ENCODE results near the gene OIT3.
"Not testable (repeated sequence)": the region's sequence is repeated elsewhere in the genome, so short reads cannot be mapped to it uniquely, and the experiment has no call there.

The OIT3 gene

DNA sequence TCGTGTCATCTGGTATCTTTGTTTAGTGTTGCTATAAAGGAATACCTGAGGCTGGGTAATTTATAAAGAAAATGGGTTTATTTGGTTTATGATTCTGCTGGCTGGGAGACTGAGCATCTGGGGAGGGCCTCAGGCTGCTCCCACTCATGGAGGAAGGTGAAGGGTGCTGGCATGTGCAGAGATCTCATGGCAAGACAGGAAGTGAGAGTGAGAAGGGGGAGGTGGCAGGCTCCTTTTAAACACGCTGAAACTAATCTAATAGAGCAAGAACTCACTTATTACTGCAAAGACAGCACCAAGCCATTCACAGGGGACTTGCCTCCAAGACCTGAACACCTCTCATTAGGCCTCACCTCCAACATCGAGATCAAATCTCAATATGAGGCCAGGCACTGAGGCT lies 11.3 kb downstream of the OIT3 start:
- no peak for DNase-seq

DNA sequence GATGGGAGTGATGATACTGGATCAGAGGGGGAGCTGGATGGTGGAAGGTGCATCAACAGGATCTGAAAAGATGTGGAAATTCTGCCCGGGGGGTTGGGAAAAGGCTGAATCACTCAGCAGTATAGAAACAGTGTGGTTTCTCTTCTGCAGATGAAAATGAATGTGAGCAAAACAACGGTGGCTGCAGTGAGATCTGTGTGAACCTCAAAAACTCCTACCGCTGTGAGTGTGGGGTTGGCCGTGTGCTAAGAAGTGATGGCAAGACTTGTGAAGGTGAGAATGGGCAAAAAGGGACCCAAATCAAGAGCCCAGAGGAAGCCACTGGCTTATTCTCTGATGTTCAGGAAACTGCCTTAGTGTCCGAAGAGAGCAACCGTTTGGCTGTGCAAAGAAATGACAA lies 12.9 kb downstream of the OIT3 start:
- DNase-seq: no peak

DNA sequence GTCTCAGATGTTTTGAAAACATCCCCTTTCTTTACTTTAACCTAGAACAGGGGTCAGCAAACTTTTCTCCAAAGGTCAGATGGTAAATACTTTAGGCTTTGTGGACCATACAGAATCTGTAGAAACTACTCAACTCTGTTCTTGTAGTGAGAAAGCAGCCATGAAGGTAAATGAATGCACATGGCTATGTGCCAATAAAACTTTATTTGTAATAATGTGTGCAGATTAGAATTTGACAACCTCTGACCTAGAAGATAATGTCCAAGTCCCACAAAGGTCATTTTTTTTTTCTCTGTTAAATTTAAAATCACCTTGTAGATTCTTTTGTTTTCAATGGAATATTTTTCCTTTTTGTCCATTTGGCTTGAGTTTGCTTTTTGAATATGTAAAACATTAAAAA lies 17.2 kb downstream of the OIT3 start:
- DNase-seq: no peak

DNA sequence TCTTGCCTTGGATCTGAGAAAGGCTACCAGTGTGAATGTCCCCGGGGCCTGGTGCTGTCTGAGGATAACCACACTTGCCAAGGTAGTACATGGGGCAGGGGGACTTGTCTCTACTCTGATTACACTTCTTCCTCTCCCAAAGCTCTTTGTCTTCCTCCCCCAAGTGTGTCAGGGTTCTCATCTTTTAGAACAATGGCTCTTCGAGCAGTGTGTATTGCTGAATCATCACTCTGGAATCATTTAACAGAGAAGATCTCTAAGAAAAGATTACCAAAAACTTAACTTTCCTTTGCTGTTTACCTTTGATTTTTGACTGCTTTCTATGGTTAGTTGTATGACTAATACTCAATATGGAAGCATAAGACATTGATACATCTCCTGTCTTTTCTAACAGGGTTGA lies 18.2 kb downstream of the OIT3 start:
- no peak for DNase-seq

DNA sequence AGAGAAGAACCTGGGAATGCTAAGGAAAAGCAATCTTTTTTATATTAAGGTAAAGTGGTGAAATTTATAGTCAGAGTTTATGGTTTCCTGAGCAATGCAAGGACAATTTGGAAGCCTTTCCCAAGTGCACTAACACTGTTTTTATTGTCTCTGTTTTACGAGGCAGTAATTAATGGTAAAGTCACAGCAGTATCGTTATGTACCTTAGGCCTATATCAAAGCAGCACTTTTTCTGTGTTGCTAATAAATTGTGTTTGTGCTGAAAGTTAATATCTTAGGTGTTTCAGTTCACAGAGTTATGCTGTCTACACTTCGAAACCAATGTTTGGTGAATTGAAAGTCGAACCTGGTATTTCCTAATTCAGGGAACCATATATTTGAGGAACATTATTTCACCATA lies 19.2 kb downstream of the OIT3 start:
- no peak for DNase-seq

DNA sequence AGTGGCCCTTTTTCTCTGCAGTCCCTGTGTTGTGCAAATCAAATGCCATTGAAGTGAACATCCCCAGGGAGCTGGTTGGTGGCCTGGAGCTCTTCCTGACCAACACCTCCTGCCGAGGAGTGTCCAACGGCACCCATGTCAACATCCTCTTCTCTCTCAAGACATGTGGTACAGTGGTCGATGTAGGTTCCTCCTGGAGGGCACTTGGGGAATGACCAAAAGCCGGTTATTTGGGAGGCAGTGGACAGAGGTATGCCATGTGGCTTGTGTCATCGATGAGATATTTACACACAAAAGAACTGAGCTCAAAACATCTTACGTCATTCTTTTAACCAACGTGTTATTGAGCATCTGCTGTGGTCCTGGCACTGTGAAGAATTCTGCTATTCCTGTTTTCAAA lies 19.7 kb downstream of the OIT3 start:
- DNase-seq: no peak

DNA sequence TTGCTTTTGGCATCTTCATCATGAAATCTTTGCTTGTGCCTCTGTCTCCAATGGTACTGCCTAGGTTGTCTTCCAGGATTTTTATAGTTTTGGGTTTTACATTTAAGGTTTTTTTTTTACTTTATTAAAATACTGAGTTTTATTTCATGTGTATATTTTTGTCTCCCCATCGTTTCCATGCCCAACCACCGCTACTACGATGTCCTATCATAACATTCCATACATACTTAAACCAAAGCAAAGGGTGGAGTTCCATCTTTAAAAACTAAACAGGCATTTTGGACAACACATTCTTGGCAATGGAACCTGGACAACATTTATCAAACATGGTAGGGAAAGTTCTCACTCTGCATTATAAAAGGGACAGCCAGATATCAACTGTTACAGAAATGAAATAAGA lies 23.7 kb downstream of the OIT3 start:
- DNase-seq: not testable (repeated sequence)

DNA sequence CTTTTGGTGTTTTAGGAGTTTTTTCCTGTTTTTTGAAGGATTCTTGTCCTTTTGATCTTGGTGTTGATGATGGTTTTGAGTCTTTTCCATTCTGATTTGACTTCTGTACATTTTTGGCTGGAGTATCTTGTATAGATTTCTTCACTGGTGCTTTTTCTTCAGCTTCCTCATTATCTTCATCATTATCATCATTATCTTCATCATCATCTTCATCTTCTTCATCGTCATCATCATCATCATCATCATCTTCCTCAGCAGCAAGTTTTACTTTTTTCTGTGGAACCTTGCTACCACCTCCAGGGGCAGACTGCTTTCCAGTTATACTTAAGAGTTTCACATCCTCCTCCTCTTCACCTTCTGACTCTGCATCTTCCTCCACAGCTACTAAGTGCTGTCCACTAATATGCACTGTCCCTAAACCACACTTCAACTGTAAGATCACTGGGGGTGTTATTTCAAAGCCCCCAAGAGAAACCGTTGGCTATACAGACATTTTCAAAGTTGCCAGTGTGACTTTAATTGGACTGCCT lies 24.3 kb downstream of the OIT3 start:
- not testable (repeated sequence) for DNase-seq

DNA sequence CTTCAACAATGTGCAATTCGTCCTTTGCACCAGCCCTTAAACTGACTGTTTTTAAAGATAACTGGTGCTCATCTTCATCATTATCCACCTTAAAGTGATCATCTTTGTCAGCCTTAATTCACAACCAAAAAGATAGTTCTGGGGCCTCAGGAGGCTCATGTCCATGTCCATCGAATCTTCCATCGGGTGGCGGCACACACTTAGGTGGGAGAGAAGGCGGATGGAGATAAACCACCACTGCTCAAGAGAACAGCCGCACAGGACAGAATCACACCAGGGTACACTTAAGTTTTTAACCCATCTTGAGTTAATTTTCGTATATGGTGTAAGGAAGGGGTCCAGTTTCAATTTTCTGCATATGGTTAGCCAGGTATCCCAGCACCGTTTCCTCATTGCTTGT lies 24.8 kb downstream of the OIT3 start:
- no peak for DNase-seq

DNA sequence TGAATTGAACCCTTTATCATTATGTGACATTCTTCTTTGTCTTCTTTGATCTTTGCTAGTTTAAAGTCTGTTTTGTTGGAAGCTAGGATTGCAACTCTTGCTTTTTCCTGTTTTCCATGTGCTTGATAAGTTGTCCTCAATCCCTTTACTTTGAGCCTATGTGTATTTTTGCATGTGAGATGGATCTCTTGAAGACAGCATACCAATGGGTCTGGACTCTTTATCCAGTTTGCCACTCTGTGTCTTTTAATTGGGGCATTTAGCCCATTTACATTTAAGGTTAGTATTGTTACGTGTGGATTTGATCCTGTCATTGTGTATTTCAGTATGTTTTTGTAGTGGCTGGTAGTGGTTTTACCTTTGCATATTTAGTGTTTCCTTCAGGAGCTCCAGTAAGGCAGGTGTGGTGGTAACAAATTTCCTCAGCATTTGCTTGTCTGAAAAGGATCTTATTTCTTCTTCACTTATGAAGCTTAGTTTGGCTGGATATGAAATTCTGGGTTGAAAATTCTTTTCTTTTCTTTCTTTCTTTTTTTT lies 27.7 kb downstream of the OIT3 start:
- not testable (repeated sequence) for DNase-seq

DNA sequence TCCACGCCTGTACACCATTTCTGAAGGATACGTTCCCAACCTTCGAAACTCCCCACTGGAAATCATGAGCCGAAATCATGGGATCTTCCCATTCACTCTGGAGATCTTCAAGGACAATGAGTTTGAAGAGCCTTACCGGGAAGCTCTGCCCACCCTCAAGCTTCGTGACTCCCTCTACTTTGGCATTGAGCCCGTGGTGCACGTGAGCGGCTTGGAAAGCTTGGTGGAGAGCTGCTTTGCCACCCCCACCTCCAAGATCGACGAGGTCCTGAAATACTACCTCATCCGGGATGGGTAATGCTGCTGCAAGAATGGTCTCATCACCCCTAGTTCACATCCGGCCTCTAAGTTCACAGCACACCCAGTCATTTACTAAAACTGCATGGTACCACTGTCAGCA lies 30.8 kb downstream of the OIT3 start:
- no peak for DNase-seq

DNA sequence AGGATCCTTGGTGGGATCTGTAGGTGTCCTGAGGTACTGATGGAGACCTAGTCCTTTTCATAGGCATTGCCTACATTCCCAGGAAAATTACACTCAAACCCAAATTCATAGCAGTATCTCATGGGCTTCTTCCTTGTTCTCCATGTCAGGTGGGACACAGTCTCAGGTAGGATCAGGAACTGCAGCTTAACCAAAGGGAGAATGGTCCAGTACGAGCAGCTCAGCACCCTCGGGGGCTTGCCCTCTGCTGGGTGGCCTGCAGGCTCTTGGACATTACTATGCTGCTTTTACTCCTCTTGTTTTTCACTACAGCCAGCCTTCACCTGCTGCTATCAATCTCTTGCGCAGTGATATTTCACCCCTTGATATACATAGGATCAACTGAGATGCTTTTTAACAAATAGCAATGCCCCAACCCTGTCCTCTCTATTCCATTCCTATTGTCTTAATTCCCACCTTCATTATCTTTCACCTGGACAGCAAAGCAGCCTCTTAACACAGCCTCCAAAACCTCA lies 32.5 kb downstream of the OIT3 start:
- no peak for DNase-seq

DNA sequence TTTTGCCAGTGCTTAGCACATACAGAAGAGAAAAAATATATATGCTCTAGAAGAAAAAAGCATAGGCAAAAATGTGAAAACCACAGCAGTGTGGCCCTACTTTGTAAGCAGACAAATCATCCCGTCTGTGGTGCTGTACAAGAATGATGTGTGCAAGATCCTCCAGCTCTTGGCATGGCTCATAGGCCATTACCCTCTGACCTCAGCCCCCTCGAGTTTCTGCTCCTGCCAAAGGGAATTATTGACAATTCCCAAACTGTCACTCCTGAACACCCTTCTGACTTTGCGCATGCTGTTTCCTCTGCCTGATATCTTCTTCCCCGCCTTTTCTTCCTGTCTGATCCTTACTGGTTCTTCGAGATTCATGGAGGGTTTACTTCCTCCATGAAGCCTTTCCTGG lies 33.9 kb downstream of the OIT3 start:
- no peak for DNase-seq

DNA sequence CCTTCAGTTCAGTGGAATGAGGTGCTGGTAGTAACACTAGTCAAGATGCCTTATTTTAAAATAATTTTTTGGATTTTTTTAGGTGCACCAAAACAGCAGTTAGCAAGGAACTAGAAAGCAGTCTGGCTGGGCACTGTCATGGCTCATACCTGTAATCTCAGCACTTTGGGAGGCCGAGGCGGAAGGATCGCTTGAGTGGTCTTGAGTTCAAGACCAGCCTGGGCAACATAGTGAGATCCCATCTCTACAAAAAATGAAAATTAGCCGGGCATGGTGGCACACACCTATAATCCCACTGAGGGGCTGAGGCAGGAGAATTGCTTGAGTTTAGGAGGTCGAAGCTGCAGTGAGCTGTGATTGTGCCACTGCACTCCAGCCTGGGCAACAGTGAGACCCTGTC lies 35.3 kb downstream of the OIT3 start:
- DNase-seq: no peak

DNA sequence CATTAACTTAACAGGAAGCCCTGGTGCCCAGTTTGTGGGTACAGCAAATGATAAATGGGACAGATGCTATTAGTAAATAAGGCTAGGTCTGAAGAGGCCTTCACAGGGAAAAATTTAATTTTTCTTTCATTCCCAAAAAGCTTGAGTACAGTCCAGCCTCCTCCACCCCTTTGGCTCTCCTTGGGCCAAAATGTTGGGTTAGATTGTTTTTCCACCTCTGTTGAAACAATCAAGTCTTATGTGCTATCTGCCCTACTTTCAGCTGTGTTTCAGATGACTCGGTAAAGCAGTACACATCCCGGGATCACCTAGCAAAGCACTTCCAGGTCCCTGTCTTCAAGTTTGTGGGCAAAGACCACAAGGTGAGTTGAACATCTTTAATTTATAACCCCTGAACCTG lies 36.7 kb downstream of the OIT3 start:
- no peak for DNase-seq

DNA sequence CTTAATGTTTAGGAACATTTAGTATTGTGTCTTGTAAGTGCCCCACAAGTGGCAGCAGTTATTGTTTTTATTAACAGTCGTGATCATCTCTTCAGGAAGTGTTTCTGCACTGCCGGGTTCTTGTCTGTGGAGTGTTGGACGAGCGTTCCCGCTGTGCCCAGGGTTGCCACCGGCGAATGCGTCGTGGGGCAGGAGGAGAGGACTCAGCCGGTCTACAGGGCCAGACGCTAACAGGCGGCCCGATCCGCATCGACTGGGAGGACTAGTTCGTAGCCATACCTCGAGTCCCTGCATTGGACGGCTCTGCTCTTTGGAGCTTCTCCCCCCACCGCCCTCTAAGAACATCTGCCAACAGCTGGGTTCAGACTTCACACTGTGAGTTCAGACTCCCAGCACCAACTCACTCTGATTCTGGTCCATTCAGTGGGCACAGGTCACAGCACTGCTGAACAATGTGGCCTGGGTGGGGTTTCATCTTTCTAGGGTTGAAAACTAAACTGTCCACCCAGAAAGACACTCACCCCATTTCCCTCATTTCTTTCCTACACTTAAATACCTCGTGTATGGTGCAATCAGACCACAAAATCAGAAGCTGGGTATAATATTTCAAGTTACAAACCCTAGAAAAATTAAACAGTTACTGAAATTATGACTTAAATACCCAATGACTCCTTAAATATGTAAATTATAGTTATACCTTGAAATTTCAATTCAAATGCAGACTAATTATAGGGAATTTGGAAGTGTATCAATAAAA lies 38.9 kb downstream of the OIT3 start:
- no peak for DNase-seq

DNA sequence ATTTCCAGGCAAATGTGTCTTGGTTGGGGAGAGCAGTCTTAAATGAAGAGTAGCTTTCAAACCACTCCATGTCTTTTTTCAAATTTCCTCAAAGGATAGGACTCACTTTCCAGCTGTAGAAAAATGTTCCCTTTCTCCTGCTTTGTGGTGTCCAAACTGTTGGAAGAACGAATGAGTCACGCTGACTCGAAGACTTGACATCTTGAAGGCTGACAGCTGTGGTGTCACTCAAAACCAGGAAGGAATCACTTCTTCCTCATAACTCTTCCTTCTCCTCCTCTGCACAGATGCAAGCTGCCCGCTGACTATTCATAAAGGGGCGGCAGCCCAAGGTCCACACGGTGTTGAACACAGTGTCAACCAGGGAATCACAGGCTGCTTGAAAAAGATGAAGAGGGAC lies 41.8 kb downstream of the OIT3 start:
- no peak for DNase-seq

DNA sequence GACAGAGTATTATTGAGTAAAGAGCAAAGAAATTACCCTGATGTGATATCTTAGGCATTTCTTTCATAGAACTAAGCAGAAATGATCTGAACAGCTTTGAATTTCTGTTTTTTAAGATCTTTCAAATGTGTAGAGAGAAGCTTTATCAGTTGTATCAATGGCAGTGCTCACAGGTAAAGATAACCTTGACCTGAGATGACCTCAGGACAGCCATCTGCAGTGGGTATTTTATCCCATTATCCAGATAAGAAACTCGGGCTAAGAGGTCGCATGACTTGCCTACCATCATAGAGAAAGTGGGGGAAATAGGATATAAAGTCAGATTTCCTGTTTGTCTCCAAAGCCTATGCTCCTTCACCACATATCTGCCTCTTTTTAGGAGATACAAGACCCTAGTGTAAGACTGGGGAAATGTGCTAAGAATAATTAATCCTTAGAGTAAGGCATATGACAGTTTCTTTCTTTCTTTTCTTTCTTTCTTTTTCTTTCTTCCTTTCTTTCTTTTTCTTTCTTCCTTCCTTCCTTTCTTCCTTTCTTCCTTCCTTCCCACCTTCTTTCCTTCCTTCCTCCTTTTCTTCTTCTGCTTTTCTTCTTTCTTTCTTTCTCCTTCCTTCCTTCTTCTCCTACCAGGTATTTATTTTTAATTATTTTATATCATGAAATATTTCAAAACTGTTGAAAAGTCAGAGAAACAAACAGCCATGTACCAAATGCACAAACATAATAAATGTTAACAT lies 50.1 kb downstream of the OIT3 start:
- DNase-seq: no peak

DNA sequence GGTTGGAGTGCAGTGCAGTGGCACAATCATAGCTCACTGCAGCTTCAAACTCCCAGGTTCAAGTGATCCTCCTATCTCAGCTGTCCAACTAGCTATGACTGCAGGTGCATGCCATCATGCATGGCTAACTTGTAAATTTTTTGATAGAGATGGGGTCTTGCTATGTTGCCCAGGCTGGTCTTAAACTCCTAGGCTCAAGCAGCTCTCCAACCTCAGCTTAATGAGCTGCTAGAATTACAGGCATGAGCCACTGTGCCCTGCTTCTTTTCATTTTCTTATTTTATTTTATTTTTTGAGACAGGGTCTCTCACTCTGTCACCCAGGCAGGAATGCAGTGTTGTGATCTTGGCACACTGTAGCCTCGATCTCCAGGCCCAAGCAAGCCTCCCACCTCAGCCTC lies 53.4 kb downstream of the OIT3 start:
- no peak for DNase-seq

DNA sequence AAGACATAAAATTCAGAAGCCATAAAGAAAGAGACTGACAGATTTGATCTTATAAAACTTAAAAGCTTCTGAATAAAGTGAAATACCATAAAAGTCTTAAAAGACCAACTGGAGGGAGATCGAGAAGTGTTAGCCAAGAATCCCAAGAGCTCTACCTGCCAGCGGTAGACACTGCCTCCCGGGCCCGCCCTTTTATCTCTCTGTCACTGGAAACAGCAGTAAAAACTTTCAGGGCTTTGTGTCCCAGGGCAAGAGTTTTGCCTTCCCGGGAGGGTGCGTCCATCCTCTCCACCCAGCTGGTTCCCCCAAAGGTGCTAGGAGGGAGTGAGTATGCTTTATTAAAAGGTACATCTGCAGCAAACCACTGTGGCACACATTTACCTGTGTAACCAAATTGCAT lies 55.2 kb downstream of the OIT3 start:
- no peak for DNase-seq

DNA sequence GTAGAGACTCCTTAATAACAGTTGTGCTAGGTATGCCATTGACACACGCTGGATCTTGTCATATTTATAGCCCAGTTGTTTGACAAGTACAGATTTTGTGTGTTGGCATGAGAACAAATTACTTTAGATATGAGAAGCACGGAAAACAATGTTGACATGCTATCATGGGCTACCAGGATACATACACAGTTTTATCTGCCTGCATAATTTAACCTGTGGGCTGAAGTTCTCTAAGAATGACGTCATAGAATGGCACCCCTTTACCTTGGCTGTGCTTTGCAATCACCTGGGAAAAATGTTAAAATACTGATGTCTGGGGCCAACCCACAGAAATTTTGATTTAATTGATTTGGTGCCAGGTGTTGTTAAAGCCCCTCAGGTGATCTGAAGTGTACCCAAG lies 58.2 kb downstream of the OIT3 start:
- no peak for DNase-seq

DNA sequence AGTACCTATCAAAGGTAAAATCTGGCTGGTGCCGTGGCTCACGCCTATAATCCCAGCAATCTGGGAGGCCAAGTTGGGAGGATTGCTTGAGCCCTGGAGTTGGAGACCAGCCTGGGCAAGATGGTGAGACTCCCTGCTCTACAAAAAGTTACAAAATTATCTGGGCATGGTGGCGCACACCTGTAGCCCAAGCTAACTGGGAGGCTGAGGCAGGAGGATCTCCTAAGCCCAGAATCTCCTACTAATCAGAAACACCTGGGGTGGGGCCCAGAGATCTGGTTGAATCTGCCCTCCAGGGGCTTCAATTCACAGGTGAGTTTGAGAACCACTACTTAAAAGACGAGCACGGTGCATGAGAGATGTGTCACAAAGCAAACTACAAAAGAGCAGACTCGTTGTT lies 58.6 kb downstream of the OIT3 start:
- DNase-seq: no peak

DNA sequence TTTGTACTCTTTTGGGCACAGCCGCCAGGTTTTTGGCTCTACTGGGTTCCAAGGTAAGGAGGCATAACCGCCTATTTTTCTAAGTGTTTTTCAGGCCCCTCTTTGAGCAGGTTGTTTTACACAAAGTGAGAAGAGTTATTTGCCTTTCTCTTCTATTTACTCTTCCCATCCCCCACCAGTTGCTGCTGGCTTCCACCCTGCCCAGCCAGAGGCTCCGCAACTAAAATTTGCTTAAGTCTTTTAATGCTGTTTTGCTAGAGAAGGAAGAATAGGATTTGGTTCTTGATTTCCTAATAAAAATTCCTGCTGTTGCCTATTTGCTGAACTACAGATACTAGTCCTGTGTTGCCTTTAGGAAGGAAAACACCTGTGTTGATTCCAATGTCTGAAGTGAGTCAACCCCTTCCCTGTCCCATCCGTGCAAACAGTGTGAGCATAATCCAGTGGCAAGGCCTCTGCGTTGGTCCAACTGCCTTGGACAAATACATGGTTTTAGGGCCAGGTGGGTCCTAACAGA lies 59.2 kb downstream of the OIT3 start:
- no peak for DNase-seq

DNA sequence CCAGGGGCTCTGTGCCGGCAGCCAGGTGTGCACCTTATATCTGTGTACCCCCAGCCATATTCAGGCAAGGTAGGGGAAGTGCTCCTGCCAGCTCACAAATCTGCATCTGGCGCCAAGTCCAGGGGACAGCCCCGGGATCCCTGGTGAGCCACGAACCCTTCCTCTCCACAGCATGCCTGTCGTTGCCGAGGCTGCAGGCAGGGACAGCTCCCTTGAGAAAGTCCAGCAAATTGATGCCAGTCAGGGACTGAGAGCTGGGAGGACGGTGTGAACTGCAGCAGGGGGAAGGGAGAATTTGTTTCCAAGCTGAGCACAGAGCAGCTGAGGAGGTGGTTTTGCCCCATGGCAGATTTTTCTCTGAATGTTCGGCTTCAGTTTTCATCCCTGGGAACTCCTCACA lies 60.1 kb downstream of the OIT3 start:
- no peak for DNase-seq
